Chondrocyte (in vitro differentiated cells): Measurements from ENCODE around the gene SLC6A7. TPM values are rescaled to one million over a fixed set of nuclear protein-coding genes. Genes with fewer than 3 reads are reported as not detected.

Experiments used
- DNase-seq: peaks from one replicate; pipeline ENCODE4 v3.0.0; 2021; ENCODE audit warnings: mixed read lengths, low spot score
- H3K27ac Mint-ChIP-seq: one replicate; pipeline ENCODE4 v1.8.0; 2021; ENCODE audit warnings: mild to moderate bottlenecking, moderate library complexity, mixed read lengths; ENCODE audit not compliant: unreplicated experiment
- H3K27me3 Mint-ChIP-seq: 2 replicates; pipeline ENCODE4 v1.8.0; 2021; ENCODE audit warnings: low read depth, mixed read lengths
- H3K36me3 Mint-ChIP-seq: 2 replicates; pipeline ENCODE4 v1.8.0; 2021; ENCODE audit warnings: low read depth, mixed read lengths
- H3K4me1 Mint-ChIP-seq: 2 replicates; pipeline ENCODE4 v1.8.0; 2021; ENCODE audit warnings: low read depth, mild to moderate bottlenecking, mixed read lengths
- H3K4me3 Mint-ChIP-seq: one replicate; pipeline ENCODE4 v1.8.0; 2021; ENCODE audit warnings: mild to moderate bottlenecking, moderate library complexity, mixed read lengths; ENCODE audit not compliant: unreplicated experiment
- H3K9me3 Mint-ChIP-seq: 2 replicates; pipeline ENCODE4 v1.8.0; 2021; ENCODE audit warnings: low read depth, mixed read lengths
- CTCF ChIP-seq: fragments of 200-600 bp; sonication (generic); IDR thresholded peaks from 2 replicates; pipeline ENCODE4 v1.5.0; 2021; ENCODE audit warnings: antibody characterized with exemption, mild to moderate bottlenecking, moderate library complexity
- total RNA-seq: library from RNA; stranded (reverse); gene quantifications from 3 replicates; pipeline ENCODE4 v1.2.1, GENCODE V29; 2021

Gene SLC6A7
- total RNA-seq, 1 donor from 2014 or later: not detected

GRCh38 chr5:150172145-150172544 is 17.7 kb upstream of the SLC6A7 start:
- Mint-ChIP-seq H3K27ac (no peak overlapping the region), H3K27me3 (peaks cover 23% of the 10 kb centered on the region), H3K4me3 (no peak overlapping the region), H3K4me1 (peaks cover 13% of the 10 kb centered on the region), H3K36me3 (no peaks in the 10 kb centered on the region), H3K9me3 (no peaks in the 10 kb centered on the region)
- DNase-seq: no peak
- TF ChIP-seq CTCF: no peak

DNA sequence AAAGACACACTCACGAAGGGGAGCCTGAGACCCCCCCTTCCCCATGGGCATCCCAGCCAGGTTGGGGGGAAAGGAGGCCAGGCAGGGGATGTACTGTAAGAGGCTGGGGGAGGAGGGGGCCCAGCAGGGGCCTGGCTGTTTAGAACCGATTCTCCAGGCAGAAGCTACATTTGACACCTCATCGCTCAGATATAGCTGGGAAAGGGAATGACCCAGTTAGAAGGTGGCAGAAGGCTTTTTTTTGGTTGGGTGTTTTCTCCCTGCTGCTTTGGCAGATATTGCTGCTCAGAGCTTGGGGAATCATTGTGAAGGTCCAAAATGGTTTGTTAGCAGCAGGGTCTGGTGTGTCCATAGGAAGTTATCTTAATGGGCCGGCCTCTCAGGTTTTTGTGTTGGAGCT is 17.3 kb upstream of the SLC6A7 start:
- Mint-ChIP-seq H3K4me1 (peaks cover 13% of the 10 kb centered on the region), H3K27me3 (peaks cover 21% of the 10 kb centered on the region), H3K36me3 (no peaks in the 10 kb centered on the region), H3K27ac (no peak overlapping the region), H3K9me3 (no peaks in the 10 kb centered on the region), H3K4me3 (no peak overlapping the region)
- no peak for DNase-seq
- no peak for TF ChIP-seq CTCF

GRCh38 chr5:150173161-150173560 is 16.7 kb upstream of the SLC6A7 start:
- no peak for TF ChIP-seq CTCF
- H3K4me3 Mint-ChIP-seq: no peak overlapping the region
- peaks cover 13% of the 10 kb centered on the region for H3K4me1 Mint-ChIP-seq
- no peaks in the 10 kb centered on the region for H3K36me3 Mint-ChIP-seq
- DNase-seq: no peak
- peaks cover 19% of the 10 kb centered on the region for H3K27me3 Mint-ChIP-seq
- no peaks in the 10 kb centered on the region for H3K9me3 Mint-ChIP-seq
- H3K27ac Mint-ChIP-seq: no peak overlapping the region

DNA sequence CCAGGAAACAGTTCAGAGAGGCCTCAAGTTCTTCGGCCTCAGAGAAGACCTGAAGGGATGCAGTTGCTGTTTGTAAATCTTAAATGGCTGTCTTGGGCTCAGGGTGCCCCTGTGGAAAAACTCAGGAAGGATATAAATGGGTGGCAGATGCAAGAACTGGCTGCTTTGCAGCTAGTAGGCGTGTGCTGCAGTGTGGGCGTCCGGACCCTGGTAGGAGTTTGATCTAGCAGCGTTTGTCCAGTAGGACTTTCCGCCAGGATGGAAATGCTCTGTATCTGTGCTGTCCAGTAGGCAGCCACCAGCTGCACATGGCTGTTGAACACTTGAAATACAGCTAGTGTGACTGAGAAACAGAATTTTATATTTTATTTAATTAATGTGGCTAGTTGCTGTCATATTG is 15.6 kb upstream of the SLC6A7 start:
- DNase-seq: no peak
- H3K4me1 Mint-ChIP-seq: peaks cover 13% of the 10 kb centered on the region
- no peaks in the 10 kb centered on the region for H3K36me3 Mint-ChIP-seq
- TF ChIP-seq CTCF: no peak
- H3K4me3 Mint-ChIP-seq: no peak overlapping the region
- H3K27me3 Mint-ChIP-seq: peaks cover 13% of the 10 kb centered on the region
- no peak overlapping the region for H3K27ac Mint-ChIP-seq
- H3K9me3 Mint-ChIP-seq: no peaks in the 10 kb centered on the region

GRCh38 chr5:150175076-150175475 is 14.8 kb upstream of the SLC6A7 start:
- Mint-ChIP-seq H3K4me3 (no peak overlapping the region), H3K4me1 (peaks cover 13% of the 10 kb centered on the region), H3K27me3 (peaks cover 10% of the 10 kb centered on the region), H3K27ac (no peak overlapping the region), H3K9me3 (no peaks in the 10 kb centered on the region), H3K36me3 (no peaks in the 10 kb centered on the region)
- no peak for DNase-seq
- no peak for TF ChIP-seq CTCF
